ENCODE data around the gene SIAH2. TPM values are rescaled to one million over a fixed set of nuclear protein-coding genes. Genes with fewer than 3 reads are reported as not detected.
"Not testable (repeated sequence)": the region's sequence is repeated elsewhere in the genome, so short reads cannot be mapped to it uniquely, and the experiment has no call there.

The SIAH2 gene, protein sequence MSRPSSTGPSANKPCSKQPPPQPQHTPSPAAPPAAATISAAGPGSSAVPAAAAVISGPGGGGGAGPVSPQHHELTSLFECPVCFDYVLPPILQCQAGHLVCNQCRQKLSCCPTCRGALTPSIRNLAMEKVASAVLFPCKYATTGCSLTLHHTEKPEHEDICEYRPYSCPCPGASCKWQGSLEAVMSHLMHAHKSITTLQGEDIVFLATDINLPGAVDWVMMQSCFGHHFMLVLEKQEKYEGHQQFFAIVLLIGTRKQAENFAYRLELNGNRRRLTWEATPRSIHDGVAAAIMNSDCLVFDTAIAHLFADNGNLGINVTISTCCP
- total RNA-seq, result 100 to 1,000 TPM; 136 to 146 (median 141) TPM

DNA sequence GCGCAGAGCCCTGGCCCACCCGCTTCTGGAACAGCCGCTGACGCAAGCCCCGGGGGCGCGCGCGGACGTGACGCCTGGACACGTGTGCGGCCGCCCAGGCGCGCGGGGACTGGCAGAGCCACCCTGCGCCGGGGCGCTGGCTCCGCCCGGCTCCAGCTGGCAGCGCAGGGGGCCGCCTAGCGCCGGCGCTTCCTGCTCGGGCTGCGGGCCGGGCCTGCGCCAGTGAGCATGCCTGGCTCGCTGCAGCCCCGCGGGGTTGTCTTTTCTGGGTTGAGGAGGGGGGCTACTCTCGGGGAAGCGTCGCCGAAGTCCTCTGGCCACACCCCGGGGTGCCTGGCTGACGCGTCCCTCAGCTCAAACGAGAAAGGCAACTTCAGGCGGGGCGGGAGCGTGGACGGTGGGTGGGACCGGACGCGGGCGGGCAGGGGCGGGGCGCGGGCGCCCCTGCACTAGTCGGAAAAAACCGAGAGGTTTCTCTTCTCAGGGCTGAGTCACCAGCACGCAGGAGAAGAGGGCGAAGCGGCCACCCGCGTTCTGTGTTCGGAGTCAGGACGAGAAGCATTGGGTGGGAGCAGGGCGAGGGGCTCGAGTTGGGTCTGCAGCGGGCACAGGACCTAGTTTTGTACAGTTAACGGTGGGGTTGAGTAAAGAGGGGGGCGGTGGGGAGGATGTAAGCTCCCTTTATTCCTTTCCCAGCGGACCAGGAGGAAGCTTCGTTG, at the start of gene SIAH2:
TSS of gene SIAH2 (minus strand) at position 48 of the 719 bp plus-strand sequence. CDS start 320 bp downstream, outside the sequence.
- Mint-ChIP-seq H3K36me3 (ENCODE audit: insufficient read depth) (peaks cover 27% of the 10 kb centered on the region), H3K9me3 (no peaks in the 10 kb centered on the region), H3K4me3 (peak within 1 kb of the TSS; percentile 98), H3K4me1 (ENCODE audit: low read depth) (peaks cover 55% of the 10 kb centered on the region), H3K27me3 (ENCODE audit: low read depth) (no peaks in the 10 kb centered on the region)
- DNase-seq (peak; percentile 92), ATAC-seq (peak; percentile 80 to 82)

DNA sequence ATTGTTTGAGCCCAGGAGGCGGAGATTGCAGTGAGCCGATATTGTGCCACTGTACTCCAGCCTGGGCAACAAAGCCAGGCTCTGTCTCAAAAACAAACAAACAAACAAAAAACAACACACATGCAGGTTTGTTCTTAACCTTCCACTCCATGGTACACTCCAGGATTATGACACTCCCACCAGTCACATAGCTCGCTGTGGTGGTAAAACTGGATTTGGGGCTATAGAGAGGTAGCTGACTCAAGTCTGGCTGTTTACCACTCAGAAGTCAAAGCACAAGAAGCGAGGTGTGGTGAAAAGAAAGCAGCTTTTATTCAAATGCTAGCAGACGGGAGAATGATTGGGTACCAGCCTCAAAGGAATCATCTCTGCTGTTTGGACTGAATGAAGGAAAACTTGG, 49.0 kb upstream of the SIAH2 start:
- Mint-ChIP-seq H3K27me3 (ENCODE audit: low read depth) (peaks cover 17% of the 10 kb centered on the region), H3K4me3 (no peak overlapping the region), H3K36me3 (ENCODE audit: insufficient read depth) (no peaks in the 10 kb centered on the region), H3K9me3 (no peaks in the 10 kb centered on the region), H3K4me1 (ENCODE audit: low read depth) (no peaks in the 10 kb centered on the region)
- no peak for ATAC-seq
- no peak for DNase-seq

DNA sequence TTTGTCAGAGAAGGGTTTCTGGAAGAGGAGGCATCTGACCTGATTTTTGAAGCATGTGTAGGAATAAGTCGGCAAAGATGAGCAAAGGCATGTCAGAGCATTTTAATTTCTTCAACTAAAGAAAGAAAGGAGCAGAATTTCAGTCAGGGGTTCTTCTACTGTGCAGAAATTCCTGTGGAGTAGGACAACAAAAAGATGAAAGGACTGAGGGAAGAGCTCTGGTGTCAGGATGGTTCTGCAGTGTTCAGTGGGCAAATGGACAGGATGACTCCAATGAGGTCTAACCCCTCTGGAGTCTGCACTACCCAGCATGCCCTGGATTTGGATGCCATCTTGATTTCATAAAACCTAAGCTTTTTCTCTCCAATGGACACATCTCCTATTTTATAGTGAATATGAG, 47.7 kb upstream of the SIAH2 start:
- Mint-ChIP-seq H3K9me3 (no peaks in the 10 kb centered on the region), H3K36me3 (ENCODE audit: insufficient read depth) (no peaks in the 10 kb centered on the region), H3K27me3 (ENCODE audit: low read depth) (peaks cover 17% of the 10 kb centered on the region), H3K4me3 (no peak overlapping the region), H3K4me1 (ENCODE audit: low read depth) (no peaks in the 10 kb centered on the region)
- DNase-seq (no peak), ATAC-seq (no peak)

DNA sequence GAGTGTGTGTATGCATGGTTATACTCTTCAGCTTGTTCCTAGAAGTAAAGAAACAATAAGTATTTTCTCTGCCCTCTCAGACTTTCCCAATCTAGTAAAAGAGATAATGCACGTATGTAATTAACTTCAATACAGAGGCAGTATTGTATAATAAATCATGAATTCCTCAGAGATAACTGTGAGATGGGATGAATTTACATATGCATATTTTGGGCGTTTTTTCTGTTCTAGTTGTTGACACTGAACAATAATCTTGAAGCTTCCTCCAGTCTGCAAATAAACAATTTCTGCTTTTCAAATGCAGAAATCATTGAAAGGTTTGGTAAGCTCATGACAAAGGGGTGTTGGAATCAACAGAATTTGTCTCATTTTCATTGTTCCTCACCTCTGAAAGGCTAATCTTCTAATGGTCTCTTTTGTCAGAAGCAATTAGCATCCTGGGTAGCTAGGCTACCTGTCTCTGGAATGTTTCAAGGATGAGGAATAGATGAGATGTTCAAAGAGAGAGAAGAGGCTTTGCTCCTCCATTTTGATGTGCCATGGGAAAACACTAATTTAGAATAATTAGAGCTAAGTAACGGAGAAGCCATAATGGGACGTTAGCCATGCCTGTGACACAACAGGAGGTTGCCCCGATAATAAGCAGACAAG, 43.3 kb upstream of the SIAH2 start:
- DNase-seq, result no peak
- Mint-ChIP-seq H3K4me3 (no peak overlapping the region), H3K27me3 (ENCODE audit: low read depth) (peaks cover 4% of the 10 kb centered on the region), H3K9me3 (no peaks in the 10 kb centered on the region), H3K4me1 (ENCODE audit: low read depth) (no peaks in the 10 kb centered on the region), H3K36me3 (ENCODE audit: insufficient read depth) (no peaks in the 10 kb centered on the region)
- ATAC-seq, result no peak

DNA sequence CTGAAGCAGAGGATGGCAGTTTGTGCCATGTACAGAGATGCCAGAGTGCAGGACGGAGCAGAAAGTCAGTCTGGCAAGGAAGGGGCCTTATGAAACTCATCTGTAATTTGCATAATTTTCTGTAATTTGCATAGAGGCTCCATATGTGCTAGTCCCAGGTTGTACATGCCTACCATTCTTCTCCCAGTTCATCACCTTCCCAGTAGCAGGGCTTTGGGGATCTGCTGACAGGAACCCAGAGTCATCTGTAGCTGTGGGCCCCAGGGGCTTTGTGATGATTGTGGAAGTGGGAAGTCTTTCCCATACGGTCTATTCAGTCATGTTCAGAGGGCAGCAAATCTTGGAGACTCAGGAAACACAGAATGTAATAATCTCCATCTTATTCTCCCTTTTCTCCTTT, 42.4 kb upstream of the SIAH2 start:
- no peaks in the 10 kb centered on the region for H3K4me1 Mint-ChIP-seq (ENCODE audit: low read depth)
- DNase-seq (no peak), ATAC-seq (no peak)
- peaks cover under 1% of the 10 kb centered on the region for H3K27me3 Mint-ChIP-seq (ENCODE audit: low read depth)
- H3K4me3 Mint-ChIP-seq, result no peak overlapping the region
- no peaks in the 10 kb centered on the region for H3K9me3 Mint-ChIP-seq
- H3K36me3 Mint-ChIP-seq (ENCODE audit: insufficient read depth), result no peaks in the 10 kb centered on the region

DNA sequence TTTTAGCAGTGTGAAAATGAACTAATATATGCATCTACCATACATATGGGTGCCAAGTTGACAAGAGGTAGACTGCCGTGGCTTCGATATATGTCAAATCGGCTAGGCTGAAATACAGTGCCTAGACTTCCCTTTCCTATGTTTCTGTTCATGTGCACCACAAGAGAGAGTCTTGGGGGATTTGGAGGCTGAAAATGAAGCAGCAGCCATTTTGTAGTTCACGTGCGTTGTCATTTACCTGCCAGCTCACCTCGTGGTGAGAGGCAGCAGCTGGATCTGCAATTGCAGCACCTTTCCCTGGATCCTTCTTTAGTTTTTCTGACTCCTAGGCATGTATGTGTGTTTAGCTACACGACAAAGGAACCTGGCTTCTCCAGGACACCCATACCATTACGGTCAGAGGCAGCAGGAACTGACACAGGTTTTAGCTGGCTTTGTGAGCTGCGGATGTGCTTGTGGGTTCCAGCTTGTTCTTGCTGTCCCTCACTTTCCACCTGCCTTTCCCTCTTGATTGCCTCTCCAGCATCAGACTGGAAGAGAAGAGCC, 40.5 kb upstream of the SIAH2 start:
- Mint-ChIP-seq H3K27me3 (ENCODE audit: low read depth) (peaks cover 2% of the 10 kb centered on the region), H3K4me3 (no peak overlapping the region), H3K36me3 (ENCODE audit: insufficient read depth) (no peaks in the 10 kb centered on the region), H3K9me3 (no peaks in the 10 kb centered on the region), H3K4me1 (ENCODE audit: low read depth) (no peaks in the 10 kb centered on the region)
- ATAC-seq, result no peak
- DNase-seq, result no peak

DNA sequence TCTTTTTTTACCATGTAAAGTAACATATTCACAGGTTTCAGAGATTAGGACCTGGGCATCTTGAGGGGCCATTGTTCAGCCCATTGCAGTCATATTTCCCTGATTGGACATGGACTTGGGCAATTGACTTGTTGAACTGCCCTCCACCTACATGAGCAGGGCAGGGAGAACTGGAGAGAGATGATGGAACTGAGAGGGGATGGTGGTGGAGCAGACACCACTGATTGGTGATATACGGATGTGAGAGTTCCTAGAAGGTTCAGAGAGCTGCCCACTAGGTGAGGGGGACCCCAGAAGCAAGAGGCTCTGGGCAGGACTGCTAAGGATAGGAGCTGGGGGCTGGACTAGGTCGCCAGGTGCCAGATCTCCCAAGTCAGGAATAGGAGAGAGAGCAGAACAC, 37.8 kb upstream of the SIAH2 start:
- no peak for DNase-seq
- no peaks in the 10 kb centered on the region for H3K9me3 Mint-ChIP-seq
- no peak for ATAC-seq
- H3K36me3 Mint-ChIP-seq (ENCODE audit: insufficient read depth), result no peaks in the 10 kb centered on the region
- peaks cover 7% of the 10 kb centered on the region for H3K27me3 Mint-ChIP-seq (ENCODE audit: low read depth)
- H3K4me3 Mint-ChIP-seq, result no peak overlapping the region
- H3K4me1 Mint-ChIP-seq (ENCODE audit: low read depth), result peaks cover 4% of the 10 kb centered on the region

DNA sequence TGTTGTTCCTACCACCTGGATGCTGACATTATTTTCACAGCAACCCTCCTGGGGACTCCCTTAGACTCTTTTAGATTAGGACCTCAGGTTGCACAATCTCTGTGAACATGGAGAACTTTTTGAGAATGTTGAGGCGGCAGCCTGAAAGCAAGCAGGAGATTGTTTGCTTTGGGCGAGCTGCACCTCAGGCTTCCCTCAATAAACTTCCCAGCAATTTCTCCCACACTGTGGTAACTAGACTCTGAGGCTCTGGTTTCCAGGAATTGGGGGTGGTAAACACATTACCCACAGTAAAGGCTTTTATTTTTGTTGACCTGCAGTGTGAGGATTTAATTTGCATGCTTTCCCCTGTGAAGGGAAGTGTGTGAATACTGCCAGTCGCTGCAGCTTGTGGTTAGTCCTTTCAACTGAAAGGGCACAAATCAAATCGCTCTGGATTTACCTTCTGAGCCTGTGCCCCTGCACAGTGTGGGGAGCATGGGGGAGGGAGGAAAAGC, 35.2 kb upstream of the SIAH2 start:
- no peak for DNase-seq
- no peak for ATAC-seq

DNA sequence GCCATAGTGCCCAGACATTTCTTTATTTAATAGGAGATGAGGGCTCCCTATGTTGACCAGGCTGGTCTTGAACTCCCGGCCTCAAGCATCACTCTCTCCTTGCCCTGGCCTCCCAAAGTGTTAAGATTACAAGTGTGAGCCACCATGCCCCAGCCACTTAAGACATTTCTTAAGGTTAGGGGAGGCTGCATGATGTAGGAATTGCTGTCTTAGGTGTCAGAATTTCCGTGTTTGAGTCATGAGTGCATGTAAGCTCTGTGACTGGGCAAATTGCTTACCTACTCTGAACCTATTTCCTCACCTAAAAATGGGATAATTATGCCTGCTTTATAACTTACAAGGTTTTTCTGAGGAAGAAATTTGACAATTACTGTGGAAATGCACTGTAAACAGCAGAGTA, 34.2 kb upstream of the SIAH2 start:
- no peak for DNase-seq
- H3K36me3 Mint-ChIP-seq (ENCODE audit: insufficient read depth), result no peaks in the 10 kb centered on the region
- ATAC-seq, result peak in 1 of 2 donors; percentile 66
- peaks cover 7% of the 10 kb centered on the region for H3K27me3 Mint-ChIP-seq (ENCODE audit: low read depth)
- no peaks in the 10 kb centered on the region for H3K9me3 Mint-ChIP-seq
- peaks cover 4% of the 10 kb centered on the region for H3K4me1 Mint-ChIP-seq (ENCODE audit: low read depth)
- no peak overlapping the region for H3K4me3 Mint-ChIP-seq

More for the DNA sequence above, 35.2 kb upstream of the SIAH2 start:
- H3K36me3 Mint-ChIP-seq (ENCODE audit: insufficient read depth), result no peaks in the 10 kb centered on the region
- H3K27me3 Mint-ChIP-seq (ENCODE audit: low read depth), result peaks cover 7% of the 10 kb centered on the region
- no peaks in the 10 kb centered on the region for H3K9me3 Mint-ChIP-seq
- H3K4me3 Mint-ChIP-seq, result no peak overlapping the region
- peaks cover 4% of the 10 kb centered on the region for H3K4me1 Mint-ChIP-seq (ENCODE audit: low read depth)

DNA sequence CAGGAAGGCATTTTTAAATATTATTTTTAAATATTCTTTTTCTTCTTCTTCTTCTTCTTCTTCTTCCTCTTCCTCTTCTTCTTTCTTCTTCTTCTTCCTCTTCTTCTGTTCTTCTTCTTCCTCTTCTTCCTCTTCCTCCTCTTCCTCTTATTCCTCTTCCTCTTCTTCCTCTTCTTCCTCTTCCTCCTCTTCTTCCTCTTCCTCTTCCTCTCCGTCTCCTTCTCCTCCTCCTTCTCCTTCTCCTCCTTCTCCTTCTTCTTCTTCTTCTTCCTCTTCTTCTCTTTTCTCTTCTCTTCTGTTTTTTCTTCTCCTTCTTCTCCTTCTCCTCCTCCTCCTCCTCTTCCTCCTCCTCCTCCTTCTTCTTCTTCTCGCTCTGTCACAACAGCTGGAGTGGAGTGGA, 33.6 kb upstream of the SIAH2 start:
- H3K4me1 Mint-ChIP-seq (ENCODE audit: low read depth); H3K9me3 Mint-ChIP-seq; DNase-seq; H3K4me3 Mint-ChIP-seq; H3K27me3 Mint-ChIP-seq (ENCODE audit: low read depth); ATAC-seq; H3K36me3 Mint-ChIP-seq (ENCODE audit: insufficient read depth): not testable (repeated sequence)

DNA sequence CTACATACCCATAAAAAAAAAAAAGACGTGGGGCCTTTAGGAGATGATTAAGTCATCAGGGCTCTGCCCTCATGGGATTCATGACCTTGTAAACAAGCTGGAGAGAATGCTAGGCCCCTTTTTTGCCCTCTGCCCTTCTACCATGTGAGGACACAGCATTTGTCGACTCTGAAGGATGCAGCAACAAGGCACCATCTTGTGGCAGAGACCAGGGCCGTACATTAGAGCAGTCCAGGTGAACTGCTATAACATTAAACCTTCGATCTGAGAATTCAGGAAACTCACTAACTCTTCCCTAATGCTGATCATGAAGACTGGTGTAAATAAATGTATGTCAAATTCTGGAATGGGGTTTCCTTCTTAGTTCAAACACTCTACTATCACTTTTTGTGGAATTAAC, 30.7 kb upstream of the SIAH2 start:
- DNase-seq, result no peak
- no peak for ATAC-seq
- Mint-ChIP-seq H3K27me3 (ENCODE audit: low read depth) (peaks cover 7% of the 10 kb centered on the region), H3K4me3 (no peak overlapping the region), H3K9me3 (no peaks in the 10 kb centered on the region), H3K36me3 (ENCODE audit: insufficient read depth) (no peaks in the 10 kb centered on the region), H3K4me1 (ENCODE audit: low read depth) (peaks cover 4% of the 10 kb centered on the region)

DNA sequence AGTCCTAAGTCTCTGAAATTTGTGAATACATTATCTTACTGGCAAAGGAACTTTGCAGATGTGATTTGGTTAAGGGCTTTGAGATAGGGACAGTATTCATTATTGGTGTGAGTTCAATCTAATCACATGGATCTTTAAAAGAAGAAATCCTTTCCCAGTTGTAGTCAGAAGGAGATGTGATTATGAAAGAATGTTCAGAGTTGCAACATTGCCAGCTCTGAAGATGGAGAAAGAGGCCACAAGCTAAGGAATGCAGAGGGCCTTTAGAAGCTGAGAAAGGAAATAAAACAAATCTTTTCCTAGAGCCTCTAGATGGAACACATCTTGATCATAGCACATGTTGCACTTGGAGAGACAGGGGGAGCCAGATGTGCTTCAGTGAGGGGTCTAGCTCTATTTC, 27.7 kb upstream of the SIAH2 start:
- H3K36me3 Mint-ChIP-seq (ENCODE audit: insufficient read depth), result no peaks in the 10 kb centered on the region
- no peak overlapping the region for H3K4me3 Mint-ChIP-seq
- peaks cover 15% of the 10 kb centered on the region for H3K4me1 Mint-ChIP-seq (ENCODE audit: low read depth)
- ATAC-seq (no peak), DNase-seq (no peak)
- H3K9me3 Mint-ChIP-seq, result no peaks in the 10 kb centered on the region
- peaks cover 5% of the 10 kb centered on the region for H3K27me3 Mint-ChIP-seq (ENCODE audit: low read depth)

DNA sequence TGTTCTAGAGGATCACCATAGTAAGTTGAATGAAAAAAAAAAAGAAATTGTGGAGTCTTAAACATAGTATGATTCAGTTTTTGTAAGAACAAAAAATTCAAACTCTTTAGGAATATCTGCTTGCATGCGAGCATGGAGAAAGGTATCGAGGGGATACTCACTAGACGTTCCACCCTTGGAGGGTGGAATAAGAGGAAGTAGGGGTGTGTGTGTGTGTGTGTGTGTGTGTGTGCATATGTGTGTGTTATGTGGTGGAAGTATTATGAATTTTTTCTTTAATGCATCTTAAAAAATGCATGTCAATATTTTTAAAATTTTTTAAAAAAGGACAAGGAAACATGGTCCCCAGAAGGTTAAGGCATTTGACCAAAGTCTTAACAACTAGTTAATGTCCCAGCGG, 26.5 kb upstream of the SIAH2 start:
- H3K27me3 Mint-ChIP-seq (ENCODE audit: low read depth), result peaks cover 5% of the 10 kb centered on the region
- H3K9me3 Mint-ChIP-seq, result no peaks in the 10 kb centered on the region
- no peaks in the 10 kb centered on the region for H3K36me3 Mint-ChIP-seq (ENCODE audit: insufficient read depth)
- no peak for DNase-seq
- no peak for ATAC-seq
- no peak overlapping the region for H3K4me3 Mint-ChIP-seq
- H3K4me1 Mint-ChIP-seq (ENCODE audit: low read depth), result peaks cover 22% of the 10 kb centered on the region

DNA sequence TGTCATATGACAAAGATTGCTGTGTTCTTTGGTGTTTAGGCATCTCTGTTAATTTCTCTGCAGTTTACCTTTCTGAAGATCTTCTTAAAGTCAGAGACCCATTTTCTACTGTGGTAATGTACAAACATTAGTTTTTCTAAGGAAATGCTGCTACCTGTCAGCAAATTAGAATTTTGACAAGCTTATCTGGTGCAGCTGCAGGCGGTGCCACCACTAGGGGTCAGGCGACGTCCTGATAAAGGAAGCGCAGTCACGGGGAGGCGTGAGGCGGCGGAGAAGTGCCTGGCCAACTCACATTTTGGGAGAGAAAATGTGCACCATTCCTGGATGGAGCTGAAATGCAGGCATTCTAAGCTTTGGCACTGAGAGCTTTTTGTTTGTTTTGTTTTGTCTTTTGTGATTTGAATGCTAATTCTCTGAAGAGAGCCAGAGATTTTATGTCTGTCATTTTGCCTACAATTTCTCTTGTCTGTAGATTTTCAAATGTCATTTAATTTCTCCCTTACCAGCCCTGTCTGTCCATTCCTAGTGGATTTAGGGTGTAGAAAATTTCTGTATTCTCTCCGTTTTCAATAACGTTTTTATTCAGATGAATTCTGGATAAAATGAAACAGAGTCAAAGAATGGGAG, 24.9 kb upstream of the SIAH2 start:
- H3K36me3 Mint-ChIP-seq (ENCODE audit: insufficient read depth), result no peaks in the 10 kb centered on the region
- ATAC-seq (peak; percentile 47 to 51), DNase-seq (peak; percentile 78)
- H3K9me3 Mint-ChIP-seq, result no peaks in the 10 kb centered on the region
- no peak overlapping the region for H3K4me3 Mint-ChIP-seq
- peaks cover 34% of the 10 kb centered on the region for H3K4me1 Mint-ChIP-seq (ENCODE audit: low read depth)
- peaks cover 5% of the 10 kb centered on the region for H3K27me3 Mint-ChIP-seq (ENCODE audit: low read depth)
